ENCODE data around the gene CSRP1. TPM values are rescaled to one million over a fixed set of nuclear protein-coding genes. Genes with fewer than 3 reads are reported as not detected.

CSRP1 gene
- total RNA-seq, 2 experiments from 2014 or later = 55.3 to 56.2 TPM

GRCh38 chr1:201537467-201537866 is 30.5 kb upstream of the CSRP1 start:
- peaks cover 10% of the 10 kb centered on the region for H3K4me1 Mint-ChIP-seq (ENCODE audit: low read depth)
- no peak for DNase-seq
- peaks cover 60% of the 10 kb centered on the region for H3K27me3 Mint-ChIP-seq
- intact Hi-C loops (cut with micrococcal nuclease) = no loop called here
- H3K4me3 Mint-ChIP-seq = no peak overlapping the region
- H3K36me3 Mint-ChIP-seq (ENCODE audit: low read depth) = peaks cover 5% of the 10 kb centered on the region
- no peak overlapping the region for H3K27ac Mint-ChIP-seq
- TF ChIP-seq CTCF (IDR thresholded peaks at IDR 0.05) = no peak
- POLR2A ChIA-PET = no interaction called here
- no peak for ATAC-seq
- CTCF ChIA-PET = interaction anchor here (1.0 to 2.3 kb wide), 5 partner anchors 21 to 172 kb away, joined by 3 to 5 read pairs (median 4); no protein-coding TSS in a partner anchor
- H3K9me3 Mint-ChIP-seq = no peaks in the 10 kb centered on the region

GRCh38 chr1:201537028-201537427 is 30.1 kb upstream of the CSRP1 start:
- peaks cover 10% of the 10 kb centered on the region for H3K4me1 Mint-ChIP-seq (ENCODE audit: low read depth)
- no peak overlapping the region for H3K4me3 Mint-ChIP-seq
- H3K27ac Mint-ChIP-seq = no peak overlapping the region
- DNase-seq (no peak), ATAC-seq (no peak)
- H3K36me3 Mint-ChIP-seq (ENCODE audit: low read depth) = peaks cover 6% of the 10 kb centered on the region
- TF ChIP-seq CTCF (IDR thresholded peaks at IDR 0.05) = no peak
- peaks cover 56% of the 10 kb centered on the region for H3K27me3 Mint-ChIP-seq
- H3K9me3 Mint-ChIP-seq = no peaks in the 10 kb centered on the region
- CTCF ChIA-PET = interaction anchor here (1.0 to 2.3 kb wide), 4 partner anchors 14 to 102 kb away, joined by 3 to 5 read pairs (median 4); no protein-coding TSS in a partner anchor
- intact Hi-C loops (cut with micrococcal nuclease) = no loop called here
- POLR2A ChIA-PET = no interaction called here

GRCh38 chr1:201536558-201536957 is 29.6 kb upstream of the CSRP1 start:
- no peak for ATAC-seq

GRCh38 chr1:201535919-201536245 is 29.0 kb upstream of the CSRP1 start:
- Mint-ChIP-seq H3K27ac (no peak overlapping the region), H3K36me3 (ENCODE audit: low read depth) (peaks cover 8% of the 10 kb centered on the region), H3K4me1 (ENCODE audit: low read depth) (peaks cover 10% of the 10 kb centered on the region), H3K4me3 (no peak overlapping the region), H3K9me3 (no peaks in the 10 kb centered on the region), H3K27me3 (peaks cover 49% of the 10 kb centered on the region)
- ChIA-PET CTCF (interaction anchor here (0.7 to 2.0 kb wide), 3 partner anchors 23 to 173 kb away, joined by 4 to 5 read pairs (median 4); no protein-coding TSS in a partner anchor), POLR2A (interaction anchor here (0.6 kb wide), 1 partner anchor 551 kb away, joined by 3 read pairs; no protein-coding TSS in a partner anchor)
- ATAC-seq (no peak), DNase-seq (no peak)
- intact Hi-C loops (cut with micrococcal nuclease) = no loop called here
- no peak for TF ChIP-seq CTCF (IDR thresholded peaks at IDR 0.05)

More at GRCh38 chr1:201536558-201536957, 29.6 kb upstream of the CSRP1 start:
- Mint-ChIP-seq H3K9me3 (no peaks in the 10 kb centered on the region), H3K27me3 (peaks cover 52% of the 10 kb centered on the region), H3K4me3 (no peak overlapping the region), H3K4me1 (ENCODE audit: low read depth) (peaks cover 10% of the 10 kb centered on the region), H3K36me3 (ENCODE audit: low read depth) (peaks cover 6% of the 10 kb centered on the region), H3K27ac (no peak overlapping the region)
- CTCF ChIA-PET = interaction anchor here (1.0 to 2.0 kb wide), 3 partner anchors 15 to 173 kb away, joined by 3 to 5 read pairs (median 5); no protein-coding TSS in a partner anchor
- no peak for DNase-seq
- intact Hi-C loops (cut with micrococcal nuclease) = no loop called here
- POLR2A ChIA-PET = no interaction called here
- no peak for TF ChIP-seq CTCF (IDR thresholded peaks at IDR 0.05)

GRCh38 chr1:201535046-201535918 is 28.4 kb upstream of the CSRP1 start:
- intact Hi-C loops (cut with micrococcal nuclease) = no loop called here
- Mint-ChIP-seq H3K36me3 (ENCODE audit: low read depth) (peaks cover 11% of the 10 kb centered on the region), H3K27me3 (peaks cover 44% of the 10 kb centered on the region), H3K27ac (no peak overlapping the region), H3K4me1 (ENCODE audit: low read depth) (peaks cover 10% of the 10 kb centered on the region), H3K9me3 (no peaks in the 10 kb centered on the region), H3K4me3 (no peak overlapping the region)
- ChIA-PET CTCF (interaction anchor here (0.7 to 2.3 kb wide), 7 partner anchors 10 to 174 kb away, joined by 3 to 6 read pairs (median 4); no protein-coding TSS in a partner anchor), POLR2A (interaction anchor here (0.6 kb wide), 1 partner anchor 551 kb away, joined by 3 read pairs; no protein-coding TSS in a partner anchor)
- no peak for TF ChIP-seq CTCF (IDR thresholded peaks at IDR 0.05)
- no peak for DNase-seq
- ATAC-seq = no peak
